Astrocyte of the cerebellum (primary cell): ENCODE results near the gene AEBP2.

ENCODE experiments used
- DNase-seq: peaks from one replicate; pipeline ENCODE4 v3.0.0-alpha.2; 2011; ENCODE audit warnings: low read depth
- H3K4me3 ChIP-seq: 2 replicates; pipeline ENCODE4 v1.5.1; 2011; ENCODE audit warnings: mild to moderate bottlenecking, low read depth, low read length, moderate library complexity
- in situ Hi-C: cut with HindIII; loops from 2 replicates; pipeline ENCODE4 v1.10.0; 2017; ENCODE audit warnings: low sequenced_read_pairs
- TF ChIP-seq, protein P1 (sequence below): IDR thresholded peaks from 2 replicates; pipeline ENCODE4 v1.5.1; 2012; ENCODE audit warnings: low read length, low read depth, moderate library complexity, mild to moderate bottlenecking; ENCODE audit errors: missing control alignments

AEBP2 gene

DNA sequence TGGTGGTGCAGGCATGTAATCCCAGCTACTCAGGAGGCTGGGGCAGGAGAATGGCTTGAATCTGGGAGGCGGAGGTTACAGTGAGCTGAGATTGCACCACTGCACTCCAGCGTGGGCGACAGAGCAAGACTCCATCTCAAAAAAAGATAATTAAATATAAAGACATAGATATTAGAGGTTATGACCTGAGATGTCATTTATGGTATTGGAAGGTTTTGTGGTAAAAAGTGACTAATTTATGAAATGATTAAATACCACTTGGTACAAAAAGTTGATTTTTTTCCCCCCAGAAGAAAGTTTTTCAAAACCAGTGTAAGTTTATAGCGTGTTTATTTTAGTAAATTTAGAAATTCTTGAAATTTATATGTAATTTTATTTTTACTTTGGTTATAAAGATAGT lies 4.3 kb downstream of the AEBP2 start:
- H3K4me3 ChIP-seq = no peak overlapping the region
- DNase-seq = no peak
- TF ChIP-seq, protein P1, sequence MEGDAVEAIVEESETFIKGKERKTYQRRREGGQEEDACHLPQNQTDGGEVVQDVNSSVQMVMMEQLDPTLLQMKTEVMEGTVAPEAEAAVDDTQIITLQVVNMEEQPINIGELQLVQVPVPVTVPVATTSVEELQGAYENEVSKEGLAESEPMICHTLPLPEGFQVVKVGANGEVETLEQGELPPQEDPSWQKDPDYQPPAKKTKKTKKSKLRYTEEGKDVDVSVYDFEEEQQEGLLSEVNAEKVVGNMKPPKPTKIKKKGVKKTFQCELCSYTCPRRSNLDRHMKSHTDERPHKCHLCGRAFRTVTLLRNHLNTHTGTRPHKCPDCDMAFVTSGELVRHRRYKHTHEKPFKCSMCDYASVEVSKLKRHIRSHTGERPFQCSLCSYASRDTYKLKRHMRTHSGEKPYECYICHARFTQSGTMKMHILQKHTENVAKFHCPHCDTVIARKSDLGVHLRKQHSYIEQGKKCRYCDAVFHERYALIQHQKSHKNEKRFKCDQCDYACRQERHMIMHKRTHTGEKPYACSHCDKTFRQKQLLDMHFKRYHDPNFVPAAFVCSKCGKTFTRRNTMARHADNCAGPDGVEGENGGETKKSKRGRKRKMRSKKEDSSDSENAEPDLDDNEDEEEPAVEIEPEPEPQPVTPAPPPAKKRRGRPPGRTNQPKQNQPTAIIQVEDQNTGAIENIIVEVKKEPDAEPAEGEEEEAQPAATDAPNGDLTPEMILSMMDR = no peak
- in situ Hi-C loops = no loop called here

DNA sequence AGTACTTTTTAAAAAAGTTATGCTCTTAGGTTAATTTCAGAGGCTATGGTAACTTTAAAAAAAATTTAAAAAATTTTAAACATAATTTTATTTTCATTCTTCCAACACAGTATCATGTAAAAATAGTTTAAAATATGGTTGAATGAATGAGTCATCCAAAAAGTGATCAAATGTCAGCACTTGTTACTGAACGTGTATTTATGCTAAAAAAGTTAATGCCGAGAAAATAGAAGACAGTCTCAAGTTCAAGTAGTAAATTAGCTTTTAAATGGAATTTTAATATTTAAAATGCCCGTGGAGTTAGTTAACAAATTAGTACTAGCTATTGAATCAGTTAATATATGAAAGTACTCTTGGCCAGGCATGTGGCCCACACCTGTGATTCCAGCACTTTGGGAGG lies 4.8 kb downstream of the AEBP2 start:
- no peak overlapping the region for H3K4me3 ChIP-seq
- no peak for DNase-seq
- TF ChIP-seq, protein P1 = no peak
- in situ Hi-C loops = no loop called here

DNA sequence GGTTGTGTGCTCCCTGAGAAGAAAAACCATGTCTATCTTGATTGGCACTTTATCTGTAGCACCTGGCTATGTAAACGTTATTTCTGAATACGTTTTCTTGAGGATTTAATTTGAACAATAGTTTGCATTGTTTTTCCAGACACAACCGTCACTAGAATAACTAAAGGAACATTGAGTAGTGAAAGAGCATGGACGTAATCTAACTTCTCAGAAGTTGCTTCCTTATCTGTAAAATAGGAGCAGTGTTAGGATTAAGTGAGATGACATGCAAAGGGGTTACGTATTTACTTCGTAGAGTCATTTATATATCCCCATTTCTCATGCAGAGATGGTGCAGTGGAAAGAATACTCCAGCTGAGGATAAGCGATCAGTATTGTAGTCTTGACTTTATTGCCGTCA lies 8.1 kb downstream of the AEBP2 start:
- in situ Hi-C loops = no loop called here
- TF ChIP-seq, protein P1 = no peak
- H3K4me3 ChIP-seq = no peak overlapping the region
- no peak for DNase-seq

DNA sequence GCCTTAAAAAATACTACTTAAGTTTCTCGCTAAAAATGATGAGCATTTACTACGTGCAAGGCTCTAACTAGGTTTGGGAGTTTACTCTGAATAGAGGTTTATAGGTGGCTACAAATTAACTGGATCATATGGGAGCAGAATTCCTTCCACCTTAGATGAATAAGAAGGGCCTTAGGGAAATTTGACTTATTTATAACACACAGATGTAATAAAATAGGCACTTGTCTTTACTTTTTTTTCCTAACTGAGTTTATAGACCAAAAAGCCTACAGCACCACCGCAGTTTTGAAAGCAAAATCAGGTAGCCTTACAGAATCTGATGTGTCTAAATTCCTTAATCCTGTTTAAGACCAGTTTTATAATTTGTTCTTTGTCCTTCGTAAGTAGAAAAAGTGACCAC lies 10.5 kb downstream of the AEBP2 start:
- TF ChIP-seq, protein P1 = no peak
- no peak overlapping the region for H3K4me3 ChIP-seq
- in situ Hi-C loops = no loop called here
- no peak for DNase-seq

DNA sequence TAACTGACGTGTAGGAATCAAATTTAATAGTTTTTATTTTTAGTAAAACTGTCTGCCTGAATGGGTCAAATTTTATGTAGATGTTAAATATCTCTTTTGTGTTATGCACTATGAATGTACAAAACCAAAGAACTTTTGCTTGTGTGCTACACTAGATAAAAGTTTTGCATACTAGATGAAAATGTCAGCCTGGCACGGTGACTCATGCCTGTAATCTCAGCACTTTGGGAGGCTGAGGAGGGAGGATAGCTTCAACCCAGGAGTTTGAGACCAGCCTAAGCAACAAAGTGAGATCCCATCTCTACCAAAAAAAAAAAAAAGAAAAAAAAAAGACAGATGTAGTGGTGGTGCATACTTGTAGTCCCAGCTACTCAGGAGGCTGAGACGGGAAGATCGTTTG lies 11.1 kb downstream of the AEBP2 start:
- H3K4me3 ChIP-seq = no peak overlapping the region
- in situ Hi-C loops = no loop called here
- TF ChIP-seq, protein P1 = no peak
- DNase-seq = no peak

DNA sequence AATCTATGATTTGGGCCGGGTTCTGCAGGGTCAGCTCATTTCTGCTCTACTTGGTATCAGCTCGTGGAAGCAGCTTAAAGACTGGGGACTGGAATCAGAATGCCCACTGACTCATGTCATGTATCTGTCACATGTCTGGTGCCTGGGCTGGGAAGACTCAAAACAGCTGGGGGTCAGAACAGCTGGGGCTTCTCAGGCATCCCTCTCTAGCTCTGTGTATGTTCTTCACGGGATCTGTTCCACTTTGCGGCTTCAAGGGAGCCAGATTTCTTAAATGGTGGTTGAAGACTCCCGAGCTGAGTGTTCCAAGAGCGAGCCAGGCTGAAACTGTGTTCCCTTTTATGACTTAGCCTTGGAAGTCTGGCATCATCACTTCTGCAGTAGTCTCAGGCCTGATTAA lies 11.9 kb downstream of the AEBP2 start:
- H3K4me3 ChIP-seq = no peak overlapping the region
- no peak for DNase-seq
- TF ChIP-seq, protein P1 = no peak
- in situ Hi-C loops = no loop called here

DNA sequence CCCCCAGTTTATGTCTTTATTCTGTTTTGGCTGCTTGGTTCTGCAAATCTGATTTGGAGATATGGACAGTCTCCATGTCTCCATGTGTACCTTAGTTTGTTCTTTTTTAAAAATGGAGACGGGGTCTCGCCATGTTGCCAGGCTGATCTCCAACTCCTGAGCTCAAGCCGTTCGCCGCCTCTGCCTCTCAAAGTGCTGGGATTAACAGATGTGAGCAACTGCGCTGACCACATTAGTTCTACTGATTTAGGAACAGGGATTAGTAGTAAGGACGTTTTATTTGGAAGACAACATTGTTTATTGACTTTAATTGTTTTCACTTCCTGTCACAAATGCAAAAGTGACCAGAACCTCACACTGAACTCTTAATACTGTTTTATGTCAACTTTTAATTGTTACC lies 14.7 kb downstream of the AEBP2 start:
- in situ Hi-C loops = no loop called here
- no peak for DNase-seq
- TF ChIP-seq, protein P1 = no peak
- H3K4me3 ChIP-seq = no peak overlapping the region
